HFF-Myc (cell line): ENCODE results near the gene AMOTL1.
"Not testable (repeated sequence)": the region's sequence is repeated elsewhere in the genome, so short reads cannot be mapped to it uniquely, and the experiment has no call there.

ENCODE experiments used
- DNase-seq: peaks from one replicate; pipeline ENCODE4 v3.0.0-alpha.2; 2011; ENCODE audit warnings: low read depth; ENCODE audit errors: extremely low read depth
- H3K4me3 ChIP-seq: replicated peaks from 2 replicates; pipeline ENCODE4 v1.5.1; 2011; ENCODE audit warnings: low read depth, mild to moderate bottlenecking, control low read depth, low read length
- CTCF ChIP-seq: IDR thresholded peaks from 2 replicates; pipeline ENCODE4 v1.5.1; 2012; ENCODE audit warnings: mild to moderate bottlenecking, low read depth, low read length, control low read depth; ENCODE audit errors: missing control alignments

AMOTL1 gene

DNA sequence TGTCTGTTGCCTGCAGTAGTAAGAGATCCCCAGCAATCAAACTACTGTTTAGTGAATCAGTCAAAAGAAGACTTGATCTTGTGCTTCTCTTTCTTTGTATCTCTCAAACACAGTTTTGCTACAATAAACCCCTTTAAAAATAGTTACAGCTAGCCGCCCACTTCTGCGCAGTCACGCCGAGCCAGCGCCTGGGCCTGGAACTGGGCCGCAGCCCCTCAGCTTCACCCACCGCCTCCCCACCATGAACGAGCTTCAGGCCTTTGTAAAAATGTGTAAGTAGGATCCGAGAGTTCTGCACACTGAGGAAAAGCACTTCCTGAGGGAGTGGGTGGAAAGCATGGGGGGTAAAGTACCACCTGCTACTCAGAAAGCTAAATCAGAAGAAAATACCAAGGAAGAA is 144.7 kb downstream of the AMOTL1 start:
- no peak for TF ChIP-seq CTCF
- H3K4me3 ChIP-seq: no peak overlapping the region
- DNase-seq: no peak

DNA sequence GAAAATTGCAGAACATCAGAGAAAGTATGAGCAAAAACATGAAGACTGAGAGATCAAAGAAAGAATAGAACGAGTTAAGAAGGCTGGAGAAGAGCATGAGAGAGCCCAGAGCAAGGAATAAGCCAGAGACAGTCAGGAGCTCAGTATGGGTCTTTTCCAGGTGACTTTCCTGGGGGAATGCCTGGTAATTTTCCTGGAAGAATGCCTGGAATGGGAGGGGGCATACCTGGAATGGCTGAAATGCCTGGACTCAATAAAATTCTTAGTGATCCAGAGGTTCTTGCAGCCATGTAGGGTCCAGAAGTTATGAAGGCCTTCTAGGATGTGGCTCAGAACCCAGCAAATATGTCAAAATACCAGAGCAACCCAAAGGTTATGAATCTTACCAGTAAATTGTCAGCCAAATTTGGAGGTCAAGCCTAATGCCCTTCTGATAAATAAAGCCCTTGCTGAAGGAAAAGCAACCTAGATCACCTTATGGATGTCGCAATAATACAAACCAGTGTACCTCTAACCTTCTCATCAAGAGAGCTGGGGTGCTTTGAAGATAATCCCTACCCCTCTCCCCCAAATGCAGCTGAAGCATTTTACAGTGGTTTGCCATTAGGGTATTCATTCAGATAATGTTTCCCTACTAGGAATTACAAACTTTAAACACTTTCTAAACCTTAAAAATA is 145.7 kb downstream of the AMOTL1 start:
- not testable (repeated sequence) for H3K4me3 ChIP-seq, DNase-seq

DNA sequence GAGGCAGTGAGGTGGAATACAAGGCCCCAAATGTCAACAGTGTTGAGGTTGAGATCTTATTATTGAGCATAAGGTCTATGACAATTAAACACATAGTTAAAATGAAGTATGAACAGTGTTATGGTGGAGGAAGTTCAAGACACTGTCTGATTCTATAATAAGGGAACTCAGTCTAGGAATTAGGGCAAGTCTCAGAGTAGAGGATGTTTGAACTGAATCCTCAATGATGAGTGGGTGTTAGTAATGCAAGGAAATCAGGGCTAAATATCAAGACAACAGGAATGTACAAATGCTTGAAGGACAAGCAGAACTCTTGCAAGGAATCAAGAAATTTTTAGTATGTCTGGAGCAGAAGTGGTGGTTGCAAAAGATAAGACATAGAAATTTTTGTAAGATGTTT is 152.2 kb downstream of the AMOTL1 start:
- H3K4me3 ChIP-seq: no peak overlapping the region
- TF ChIP-seq CTCF: no peak
- DNase-seq: no peak

DNA sequence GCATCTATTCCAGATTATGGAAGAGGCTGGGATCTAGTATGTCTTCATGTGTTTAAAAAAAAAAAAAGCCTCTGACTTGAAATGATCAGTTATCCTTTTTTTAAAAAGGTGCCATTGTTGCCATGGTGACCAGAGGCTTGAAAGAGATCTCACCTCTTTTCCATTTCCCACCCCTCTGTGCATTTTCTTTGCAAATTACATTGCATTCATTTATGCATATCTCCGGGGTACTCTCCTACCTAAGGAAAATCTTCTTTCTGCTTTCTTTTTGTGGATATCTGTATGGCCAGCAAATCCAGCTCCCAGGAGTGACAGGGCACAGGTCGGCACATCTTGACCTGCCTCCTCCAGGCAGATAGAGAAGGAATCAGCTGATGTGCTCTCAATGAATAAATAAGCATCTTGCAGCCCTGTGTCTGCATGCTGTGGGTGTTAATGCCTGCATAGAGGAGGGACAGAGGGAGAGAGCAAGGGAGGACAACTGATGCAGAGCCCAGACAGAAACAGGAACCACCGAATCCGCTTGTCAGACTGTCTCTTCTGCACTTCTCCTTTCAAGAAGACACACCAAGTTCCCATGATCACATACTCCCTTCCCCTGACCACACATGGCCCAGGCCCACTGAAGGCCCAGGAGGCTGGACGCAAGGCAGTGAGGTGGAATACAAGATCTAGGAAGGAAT is 154.3 kb downstream of the AMOTL1 start:
- DNase-seq: no peak
- TF ChIP-seq CTCF: no peak
- no peak overlapping the region for H3K4me3 ChIP-seq

DNA sequence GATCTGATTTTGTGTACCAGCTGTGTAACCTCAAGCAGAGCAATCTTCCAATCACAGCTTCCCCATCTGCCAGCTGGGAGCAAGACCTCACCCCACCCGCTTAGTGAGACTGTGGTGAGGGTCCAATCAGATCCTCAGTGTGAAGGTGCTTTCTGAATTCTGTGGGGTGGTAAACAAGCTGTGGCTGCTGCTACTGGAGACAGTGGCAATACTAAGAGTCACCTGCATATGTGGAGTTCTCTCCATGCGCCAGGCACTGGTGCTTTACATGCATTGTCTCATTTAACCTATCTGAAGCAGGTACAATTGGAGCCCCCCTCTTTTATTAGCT is 154.8 kb downstream of the AMOTL1 start:
- TF ChIP-seq CTCF: no peak
- H3K4me3 ChIP-seq: no peak overlapping the region
- DNase-seq: no peak

DNA sequence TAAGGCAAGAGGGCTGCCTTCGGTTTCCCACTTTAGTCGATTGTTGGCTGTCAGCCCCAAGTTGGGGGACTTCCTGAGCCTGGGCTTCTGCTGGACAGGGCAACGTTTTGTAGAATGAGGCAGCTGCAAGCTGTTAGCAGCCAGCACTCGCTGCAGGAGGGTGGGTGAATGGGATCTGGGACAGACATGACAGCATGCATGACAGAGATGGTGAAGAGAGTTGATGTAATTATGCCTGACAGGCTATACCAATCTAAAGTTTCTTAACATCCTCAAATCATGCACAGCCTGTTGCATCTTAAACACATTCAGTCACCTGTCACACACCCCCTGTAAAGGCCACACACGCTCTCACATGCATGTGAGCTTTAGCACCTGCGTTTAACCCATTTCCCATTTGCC is 156.0 kb downstream of the AMOTL1 start:
- no peak for TF ChIP-seq CTCF
- DNase-seq: no peak
- no peak overlapping the region for H3K4me3 ChIP-seq

- no peak for DNase-seq
- TF ChIP-seq CTCF: no peak
- H3K4me3 ChIP-seq: no peak overlapping the region
Observed at GRCh38 chr11:94924612-94925011, 156.5 kb downstream of the AMOTL1 start.
